GM12878 (cell line): ENCODE results near the gene SP1.

Source experiments
- ASH2L ChIP-seq: fragments of 300-600, 200-600 bp; sonication (generic); IDR thresholded peaks from 2 replicates; pipeline ENCODE4 v1.6.1; 2017; ENCODE audit warnings: low read depth, mild to moderate bottlenecking, borderline replicate concordance
- CHD2 ChIP-seq: IDR thresholded peaks from 2 replicates; pipeline ENCODE4 v1.6.1; 2011; ENCODE audit warnings: low read depth, low read length, improper control_type of control experiment, borderline replicate concordance
- CTCF ChIP-seq, 3 experiments: IDR thresholded peaks in 2 of 3; conservative IDR thresholded peaks in 1 of 3; 2 replicates each; pipeline ENCODE4 v1.5.1; 2011; ENCODE audit warnings: low read depth in 3 of 3, low read length in 3 of 3, mild to moderate bottlenecking in 3 of 3, control low read depth in 2 of 3, moderate library complexity in 2 of 3, inconsistent platforms in 1 of 3, mixed read lengths in 1 of 3; ENCODE audit not compliant: control insufficient read depth in 2 of 3, insufficient read depth in 1 of 3; ENCODE audit errors: extremely low read depth in 1 of 3
- POLR2A ChIP-seq: IDR thresholded peaks from 2 replicates; pipeline ENCODE4 v1.6.1; 2011; ENCODE audit warnings: low read depth, mild to moderate bottlenecking, low read length
- REST ChIP-seq: IDR thresholded peaks from 2 replicates; pipeline ENCODE4 v1.6.1; 2012; ENCODE audit warnings: mild to moderate bottlenecking, low read depth, low read length
- SMC3 ChIP-seq: IDR thresholded peaks from 2 replicates; pipeline ENCODE4 v1.6.1; 2011; ENCODE audit warnings: low read length, improper control_type of control experiment, borderline replicate concordance
- USF2 ChIP-seq: IDR thresholded peaks from 2 replicates; pipeline ENCODE4 v1.6.1; 2011; ENCODE audit warnings: low read depth, low read length, improper control_type of control experiment, borderline replicate concordance
- ZBTB11 ChIP-seq: fragments of 450-650 bp; formaldehyde crosslinking; IDR thresholded peaks from 2 replicates; pipeline ENCODE4 v1.5.0; 2022; ENCODE audit warnings: mild to moderate bottlenecking, missing genetic modification characterization
- ZNF592 ChIP-seq: fragments of 450-650 bp; IDR thresholded peaks from 2 replicates; pipeline ENCODE4 v1.6.1; 2017; ENCODE audit warnings: mild to moderate bottlenecking, moderate library complexity

- TF ChIP-seq CTCF (IDR thresholded peaks at IDR 0.05 in 2 of 3, conservative IDR thresholded peaks at IDR 0.05 in 1 of 3; ENCODE audit: control insufficient read depth in 2 of 3, extremely low read depth in 1 of 3, insufficient read depth in 1 of 3, low read depth in 3 of 3, low read length in 3 of 3): no peak
- TF ChIP-seq POLR2A: no peak
- TF ChIP-seq ZBTB11: no peak
- TF ChIP-seq USF2: no peak
- TF ChIP-seq REST: no peak
- no peak for TF ChIP-seq ZNF592
- TF ChIP-seq ASH2L: no peak
- TF ChIP-seq CHD2: no peak
- TF ChIP-seq SMC3: no peak
These were observed 51.2 kb downstream of the SP1 start for GRCh38 chr12:53431187-53431586.
